ENCODE data around the gene KLRB1.
"Not testable (repeated sequence)": the region's sequence is repeated elsewhere in the genome, so short reads cannot be mapped to it uniquely, and the experiment has no call there.

KLRB1 gene

GRCh38 chr12:9619411-9620179 is 11.9 kb upstream of the KLRB1 start:
- no peak for DNase-seq

GRCh38 chr12:9618906-9619305 is 11.2 kb upstream of the KLRB1 start:
- not testable (repeated sequence) for DNase-seq

- no peak for DNase-seq
Observed at GRCh38 chr12:9617124-9617523, 9.4 kb upstream of the KLRB1 start.

GRCh38 chr12:9615420-9616136 is 7.9 kb upstream of the KLRB1 start:
- DNase-seq = no peak

- not testable (repeated sequence) for DNase-seq
Observed at GRCh38 chr12:9610606-9611005, 2.9 kb upstream of the KLRB1 start.

GRCh38 chr12:9606736-9607372 is 862 bp downstream of the KLRB1 start:
- no peak for DNase-seq

GRCh38 chr12:9606247-9606646 is 1.5 kb downstream of the KLRB1 start:
- DNase-seq = no peak

- no peak for DNase-seq
Observed at GRCh38 chr12:9605483-9605882, 2.2 kb downstream of the KLRB1 start.

- DNase-seq = no peak
Observed at GRCh38 chr12:9604287-9604686, 3.4 kb downstream of the KLRB1 start.

GRCh38 chr12:9600426-9600825 is 7.3 kb downstream of the KLRB1 start:
- DNase-seq = not testable (repeated sequence)

GRCh38 chr12:9598363-9598762 is 9.4 kb downstream of the KLRB1 start:
- no peak for DNase-seq

- no peak for DNase-seq
Observed at GRCh38 chr12:9597365-9597764, 10.4 kb downstream of the KLRB1 start.

- DNase-seq = no peak
Observed at GRCh38 chr12:9590441-9590840, 17.3 kb downstream of the KLRB1 start.

GRCh38 chr12:9588749-9589148 is 19.0 kb downstream of the KLRB1 start:
- no peak for DNase-seq

- DNase-seq = no peak
Observed at GRCh38 chr12:9587987-9588600, 19.6 kb downstream of the KLRB1 start.

- DNase-seq = not testable (repeated sequence)
Observed at GRCh38 chr12:9577729-9578128, 30.0 kb downstream of the KLRB1 start.

GRCh38 chr12:9567151-9567550 is 40.6 kb downstream of the KLRB1 start:
- DNase-seq = not testable (repeated sequence)

GRCh38 chr12:9566113-9566512 is 41.6 kb downstream of the KLRB1 start:
- DNase-seq = not testable (repeated sequence)

GRCh38 chr12:9564418-9564817 is 43.3 kb downstream of the KLRB1 start:
- not testable (repeated sequence) for DNase-seq

- DNase-seq = not testable (repeated sequence)
Observed at GRCh38 chr12:9562841-9563453, 44.8 kb downstream of the KLRB1 start.

- DNase-seq = not testable (repeated sequence)
Observed at GRCh38 chr12:9545489-9545888, 62.2 kb downstream of the KLRB1 start.

Data from NCI-H510A treated with DMSO at 0.1 percent for 48 hours (cell line).